ENCODE data around the gene IL37.

DNA sequence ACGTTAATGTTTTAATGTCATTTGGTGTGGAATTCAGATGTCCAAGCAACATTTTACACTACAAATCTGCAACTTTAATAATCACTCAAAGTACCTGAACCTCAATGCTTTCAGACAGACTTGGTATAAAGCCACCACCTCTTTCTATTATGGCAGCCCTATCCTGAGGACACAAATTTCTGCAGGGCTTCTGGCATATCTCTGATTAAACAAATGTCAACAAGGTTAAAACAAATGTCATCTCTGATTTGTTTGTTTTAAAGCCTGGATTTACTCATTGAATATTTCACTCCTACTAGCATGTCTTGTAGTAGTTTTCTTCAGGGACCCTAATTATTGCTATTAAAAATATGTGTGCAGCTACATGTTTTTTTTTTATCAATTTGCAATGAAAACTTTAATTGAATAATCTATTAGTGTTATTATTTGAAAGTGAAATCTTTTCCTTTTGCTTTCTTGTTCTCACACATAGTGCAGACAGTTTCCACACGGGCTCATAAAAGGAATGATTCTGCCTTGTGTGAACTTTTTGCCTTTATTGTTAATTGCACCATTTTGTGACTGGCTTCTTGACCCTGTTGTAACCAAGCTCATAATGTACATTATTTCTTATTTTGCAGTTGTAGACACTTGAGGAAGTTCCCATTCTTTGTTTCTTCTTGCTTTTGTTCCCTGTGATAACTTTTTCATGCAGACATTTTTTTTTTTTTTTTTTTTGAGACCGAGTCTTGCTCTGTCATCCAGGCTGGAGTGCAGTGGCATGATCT is 30.1 kb downstream of the IL37 start:
- TF ChIP-seq, protein P1, sequence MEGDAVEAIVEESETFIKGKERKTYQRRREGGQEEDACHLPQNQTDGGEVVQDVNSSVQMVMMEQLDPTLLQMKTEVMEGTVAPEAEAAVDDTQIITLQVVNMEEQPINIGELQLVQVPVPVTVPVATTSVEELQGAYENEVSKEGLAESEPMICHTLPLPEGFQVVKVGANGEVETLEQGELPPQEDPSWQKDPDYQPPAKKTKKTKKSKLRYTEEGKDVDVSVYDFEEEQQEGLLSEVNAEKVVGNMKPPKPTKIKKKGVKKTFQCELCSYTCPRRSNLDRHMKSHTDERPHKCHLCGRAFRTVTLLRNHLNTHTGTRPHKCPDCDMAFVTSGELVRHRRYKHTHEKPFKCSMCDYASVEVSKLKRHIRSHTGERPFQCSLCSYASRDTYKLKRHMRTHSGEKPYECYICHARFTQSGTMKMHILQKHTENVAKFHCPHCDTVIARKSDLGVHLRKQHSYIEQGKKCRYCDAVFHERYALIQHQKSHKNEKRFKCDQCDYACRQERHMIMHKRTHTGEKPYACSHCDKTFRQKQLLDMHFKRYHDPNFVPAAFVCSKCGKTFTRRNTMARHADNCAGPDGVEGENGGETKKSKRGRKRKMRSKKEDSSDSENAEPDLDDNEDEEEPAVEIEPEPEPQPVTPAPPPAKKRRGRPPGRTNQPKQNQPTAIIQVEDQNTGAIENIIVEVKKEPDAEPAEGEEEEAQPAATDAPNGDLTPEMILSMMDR (IDR thresholded peaks at IDR 0.05): no peak
- TF ChIP-seq POLR2A (IDR thresholded peaks at IDR 0.05): no peak

Data from lower leg skin (tissue), 3 donors.